ENCODE data around the gene MAPK7.

MAPK7 gene

GRCh38 chr17:19399750-19400450 lies 21.6 kb downstream of the MAPK7 start:
- POLR2A ChIA-PET = interaction anchor here (0.6 kb wide), 1 partner anchor 37 kb away, joined by 3 read pairs; no protein-coding TSS in a partner anchor

DNA sequence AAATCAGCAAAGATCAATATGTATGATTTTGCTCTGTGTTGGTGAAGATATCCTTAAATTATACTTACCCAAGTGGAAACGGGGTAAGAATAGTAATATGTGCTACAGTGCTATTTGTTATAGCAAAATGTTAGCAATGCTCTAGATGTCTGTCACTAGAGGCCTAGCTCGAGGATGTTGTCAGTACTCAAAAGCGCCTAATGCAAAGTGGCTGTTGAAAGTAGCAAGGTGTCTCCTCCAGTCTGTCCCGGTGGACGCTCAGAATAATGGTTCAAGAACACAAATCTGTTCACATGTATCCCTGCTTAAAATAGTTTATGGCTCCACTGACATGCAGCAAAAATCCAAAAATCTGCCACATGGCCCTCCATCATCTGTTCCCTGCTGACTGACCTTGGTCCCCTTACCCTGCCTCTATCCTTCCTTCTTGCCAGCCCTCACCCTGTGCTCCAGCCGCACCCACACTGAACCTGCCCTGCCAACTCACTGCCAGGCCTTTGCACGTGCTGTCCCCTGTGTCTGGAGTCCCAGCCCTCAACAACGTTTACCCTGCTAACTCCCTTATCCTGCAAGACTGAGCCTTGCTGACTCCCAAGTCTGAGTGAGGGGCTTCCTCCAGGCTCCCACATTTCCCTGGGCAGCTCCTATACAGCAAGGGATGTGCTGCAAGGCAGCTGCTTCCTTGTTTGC lies 23.2 kb downstream of the MAPK7 start:
- peaks cover 8% of the 10 kb centered on the region; the same call in 1 of the 2 replicates for H3K4me1 ChIP-seq (ENCODE audit: control insufficient read depth, insufficient read depth, low read length)
- TF ChIP-seq SP2 (tag by site-specific recombination; IDR thresholded peaks at IDR 0.05) (no peak), ZNF623 (tag by site-specific recombination; IDR thresholded peaks at IDR 0.05) (peak; percentile 53)
- ChIA-PET CTCF (interaction anchor here (0.6 to 1.4 kb wide), 2 partner anchors 46 to 776 kb away, joined by 4 read pairs; no protein-coding TSS in a partner anchor), POLR2A (interaction anchor here (1.3 kb wide), 1 partner anchor 23 kb away, joined by 3 read pairs; the partner anchor contains the start of gene MAPK7)
- no peak overlapping the region for H3K4me3 ChIP-seq (ENCODE audit: low read depth, low read length)
- H3K36me3 ChIP-seq (ENCODE audit: control insufficient read depth in 2 of 2, insufficient read depth in 1 of 2, low read length in 2 of 2) = no peaks in the 10 kb centered on the region
- no peak overlapping the region for H3K27ac ChIP-seq (ENCODE audit: extremely low read depth, low read depth, low read length)
- H3K9me3 ChIP-seq (ENCODE audit: control insufficient read depth, insufficient read depth, low read depth, low read length) = no peaks in the 10 kb centered on the region

More at GRCh38 chr17:19399750-19400450, 21.6 kb downstream of the MAPK7 start:
- no peaks in the 10 kb centered on the region for H3K36me3 ChIP-seq (ENCODE audit: control insufficient read depth in 2 of 2, insufficient read depth in 1 of 2, low read length in 2 of 2)
- no peaks in the 10 kb centered on the region for H3K9me3 ChIP-seq (ENCODE audit: control insufficient read depth, insufficient read depth, low read depth, low read length)
- CTCF ChIA-PET = no interaction called here
- H3K27ac ChIP-seq (ENCODE audit: extremely low read depth, low read depth, low read length) = no peak overlapping the region
- no peak overlapping the region for H3K4me3 ChIP-seq (ENCODE audit: low read depth, low read length)
- H3K4me1 ChIP-seq (ENCODE audit: control insufficient read depth, insufficient read depth, low read length) = peaks cover 8% of the 10 kb centered on the region; the same call in 1 of the 2 replicates
- TF ChIP-seq WT1 (tag by site-specific recombination; IDR thresholded peaks at IDR 0.05) (no peak), PRDM10 (tag by site-specific recombination; IDR thresholded peaks at IDR 0.05) (0 out of 2 replicates have a peak, but pooled peaks have one; percentile 16)

DNA sequence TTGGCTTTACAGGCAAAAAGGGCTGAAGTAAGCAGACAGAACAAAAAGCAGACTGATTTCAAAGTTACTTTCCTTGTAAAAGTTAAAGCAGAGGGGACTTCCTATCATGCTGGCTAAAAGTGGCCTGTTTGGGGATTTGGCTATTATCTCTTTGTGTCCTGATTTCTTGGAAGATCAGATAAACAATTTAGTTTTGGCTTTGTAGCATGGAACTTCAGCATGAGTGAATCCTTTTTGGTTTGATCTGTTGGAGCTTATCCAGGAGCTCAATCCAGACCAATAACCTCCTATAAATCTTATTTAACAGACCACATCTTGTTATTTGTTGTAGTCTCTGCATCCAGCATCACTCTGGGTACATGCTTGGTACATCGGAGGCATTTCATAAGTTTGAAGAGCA lies 23.9 kb downstream of the MAPK7 start:
- ChIA-PET CTCF (interaction anchor here (0.7 to 1.4 kb wide), 3 partner anchors 12 to 45 kb away, joined by 3 to 4 read pairs (median 3); no protein-coding TSS in a partner anchor), POLR2A (interaction anchor here (0.6 to 1.3 kb wide), 3 partner anchors 9 to 24 kb away, joined by 3 to 5 read pairs (median 3); partner anchors contain the start of gene MAPK7)
- no peaks in the 10 kb centered on the region for H3K9me3 ChIP-seq (ENCODE audit: control insufficient read depth, insufficient read depth, low read depth, low read length)
- H3K4me1 ChIP-seq (ENCODE audit: control insufficient read depth, insufficient read depth, low read length) = peaks cover 8% of the 10 kb centered on the region; the same call in 1 of the 2 replicates
- H3K36me3 ChIP-seq (ENCODE audit: control insufficient read depth in 2 of 2, insufficient read depth in 1 of 2, low read length in 2 of 2) = no peaks in the 10 kb centered on the region
- H3K4me3 ChIP-seq (ENCODE audit: low read depth, low read length) = no peak overlapping the region
- no peak overlapping the region for H3K27ac ChIP-seq (ENCODE audit: extremely low read depth, low read depth, low read length)
- TF ChIP-seq ZNF146 (tag by site-specific recombination; IDR thresholded peaks at IDR 0.05) (no peak), ZNF266 (tag by site-specific recombination; IDR thresholded peaks at IDR 0.05; ENCODE audit: low read depth) (no peak), ZNF645 (tag by site-specific recombination; IDR thresholded peaks at IDR 0.05) (no peak), ZNF585B (tag by site-specific recombination; IDR thresholded peaks at IDR 0.05) (no peak), ZNF112 (tag by site-specific recombination; IDR thresholded peaks at IDR 0.05) (no peak)
- TF ChIP-seq, protein P1, sequence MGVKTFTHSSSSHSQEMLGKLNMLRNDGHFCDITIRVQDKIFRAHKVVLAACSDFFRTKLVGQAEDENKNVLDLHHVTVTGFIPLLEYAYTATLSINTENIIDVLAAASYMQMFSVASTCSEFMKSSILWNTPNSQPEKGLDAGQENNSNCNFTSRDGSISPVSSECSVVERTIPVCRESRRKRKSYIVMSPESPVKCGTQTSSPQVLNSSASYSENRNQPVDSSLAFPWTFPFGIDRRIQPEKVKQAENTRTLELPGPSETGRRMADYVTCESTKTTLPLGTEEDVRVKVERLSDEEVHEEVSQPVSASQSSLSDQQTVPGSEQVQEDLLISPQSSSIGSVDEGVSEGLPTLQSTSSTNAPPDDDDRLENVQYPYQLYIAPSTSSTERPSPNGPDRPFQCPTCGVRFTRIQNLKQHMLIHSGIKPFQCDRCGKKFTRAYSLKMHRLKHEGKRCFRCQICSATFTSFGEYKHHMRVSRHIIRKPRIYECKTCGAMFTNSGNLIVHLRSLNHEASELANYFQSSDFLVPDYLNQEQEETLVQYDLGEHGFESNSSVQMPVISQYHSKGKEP (tag by site-specific recombination; IDR thresholded peaks at IDR 0.05) = no peak
- TF ChIP-seq, protein P2, sequence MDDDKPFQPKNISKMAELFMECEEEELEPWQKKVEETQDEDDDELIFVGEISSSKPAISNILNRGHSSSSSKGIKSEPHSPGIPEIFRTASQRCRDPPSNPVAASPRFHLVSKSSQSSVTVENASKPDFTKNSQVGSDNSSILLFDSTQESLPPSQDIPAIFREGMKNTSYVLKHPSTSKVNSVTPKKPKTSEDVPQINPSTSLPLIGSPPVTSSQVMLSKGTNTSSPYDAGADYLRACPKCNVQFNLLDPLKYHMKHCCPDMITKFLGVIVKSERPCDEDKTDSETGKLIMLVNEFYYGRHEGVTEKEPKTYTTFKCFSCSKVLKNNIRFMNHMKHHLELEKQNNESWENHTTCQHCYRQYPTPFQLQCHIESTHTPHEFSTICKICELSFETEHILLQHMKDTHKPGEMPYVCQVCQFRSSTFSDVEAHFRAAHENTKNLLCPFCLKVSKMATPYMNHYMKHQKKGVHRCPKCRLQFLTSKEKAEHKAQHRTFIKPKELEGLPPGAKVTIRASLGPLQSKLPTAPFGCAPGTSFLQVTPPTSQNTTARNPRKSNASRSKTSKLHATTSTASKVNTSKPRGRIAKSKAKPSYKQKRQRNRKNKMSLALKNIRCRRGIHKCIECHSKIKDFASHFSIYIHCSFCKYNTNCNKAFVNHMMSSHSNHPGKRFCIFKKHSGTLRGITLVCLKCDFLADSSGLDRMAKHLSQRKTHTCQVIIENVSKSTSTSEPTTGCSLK (tag by site-specific recombination; IDR thresholded peaks at IDR 0.05) = no peak
